Measurements from ENCODE around the gene IFNGR2.

GRCh38 chr21:33377221-33377920, 25.8 kb upstream of the IFNGR2 start:
- TF ChIP-seq CTCF (IDR thresholded peaks at IDR 0.05) (no peak), POLR2A (IDR thresholded peaks at IDR 0.05) (no peak)
